KG1 (cell line): ENCODE data around the gene SELL.
A peak's percentile ranks its signal among the peaks of the same experiment; 100 is the strongest.
"Not testable (repeated sequence)": the region's sequence is repeated elsewhere in the genome, so short reads cannot be mapped to it uniquely, and the experiment has no call there.

Source experiments
- DNase-seq: peaks from one replicate; lab custom pipeline; 2025; lab: John Stamatoyannopoulos, UW

Gene SELL

DNA sequence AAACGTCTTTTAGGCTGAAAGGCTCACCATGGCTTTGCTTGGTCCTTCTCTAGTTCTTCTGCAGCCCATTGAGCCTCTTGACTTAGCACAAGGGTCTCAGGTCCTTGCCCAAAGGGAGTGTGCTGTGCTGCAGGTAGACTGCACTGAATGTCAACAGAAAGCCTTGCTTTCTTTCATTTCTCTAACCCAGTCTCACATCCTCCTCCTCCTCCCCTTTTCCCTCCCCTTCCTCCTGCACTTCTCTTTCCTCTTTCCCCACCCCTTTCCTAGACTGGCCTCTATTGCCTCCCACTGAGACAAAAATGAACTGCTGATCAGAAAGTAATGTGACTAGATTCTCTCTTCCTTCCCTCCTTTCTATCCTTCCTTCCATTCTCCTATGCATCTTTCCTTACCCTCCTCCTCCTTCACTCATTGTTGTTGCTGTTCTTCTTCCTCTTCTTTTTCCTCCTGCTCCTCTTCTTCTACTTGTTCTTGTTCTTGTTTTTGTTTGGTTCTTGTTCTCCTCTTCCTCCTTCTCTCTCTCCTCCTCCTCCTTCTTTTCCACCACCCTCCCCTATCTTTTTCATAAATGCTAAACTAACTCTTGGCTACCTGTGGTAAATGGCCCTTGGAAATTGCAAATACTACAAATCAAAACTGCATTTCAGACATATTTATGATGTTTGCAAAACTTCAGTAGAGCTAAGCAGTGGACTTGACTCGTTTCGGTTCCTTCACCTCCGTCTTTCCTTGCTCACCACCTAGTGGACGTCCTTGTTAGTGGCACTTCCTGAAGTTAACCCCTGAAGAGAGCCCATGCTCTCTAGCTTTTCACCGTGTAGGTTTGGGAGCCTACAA, at the start of gene SELL:
TSS of gene SELL (minus strand) at position 152 of the 840 bp plus-strand sequence. CDS start at position 30, 122 bp downstream.
- DNase-seq = peak; percentile 51

DNA sequence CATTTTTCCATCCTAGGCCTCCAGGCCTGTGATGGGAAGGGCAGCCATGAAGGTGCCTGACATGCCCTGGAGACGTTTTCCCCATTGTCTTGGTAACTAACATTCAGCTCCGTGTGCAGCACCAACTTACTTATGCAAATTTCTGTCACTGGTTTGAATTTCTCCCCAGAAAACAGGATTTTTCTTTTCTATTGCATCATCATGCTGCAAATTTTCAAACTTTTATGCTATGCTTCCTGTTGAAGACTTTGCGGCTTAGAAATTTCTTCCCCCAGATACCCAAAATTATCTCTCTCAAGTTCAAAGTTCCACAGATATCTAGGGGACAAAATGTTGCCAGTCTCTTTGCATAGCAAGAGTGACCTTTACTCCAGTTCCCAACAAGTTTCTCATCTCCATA, 47.6 kb upstream of the SELL start:
- DNase-seq = no peak

DNA sequence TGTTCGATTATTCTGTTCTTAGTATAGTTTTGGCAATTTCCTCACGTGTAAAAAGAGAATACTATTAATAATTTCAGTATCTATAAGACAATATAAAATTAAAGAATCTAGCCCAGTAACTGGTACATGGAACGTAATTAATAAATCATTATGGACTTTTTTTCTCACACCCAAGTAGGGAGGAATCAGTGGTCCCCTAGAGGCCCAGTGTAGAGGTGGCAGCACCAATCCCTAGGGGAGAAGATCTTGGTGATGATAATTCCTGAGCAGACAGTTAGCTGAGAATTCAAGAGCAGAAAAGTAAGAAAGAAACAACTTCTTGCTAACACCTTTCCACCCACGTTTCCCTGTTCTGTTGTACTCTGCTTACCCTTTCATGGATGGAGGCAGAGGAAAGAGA, 42.1 kb upstream of the SELL start:
- DNase-seq = no peak

DNA sequence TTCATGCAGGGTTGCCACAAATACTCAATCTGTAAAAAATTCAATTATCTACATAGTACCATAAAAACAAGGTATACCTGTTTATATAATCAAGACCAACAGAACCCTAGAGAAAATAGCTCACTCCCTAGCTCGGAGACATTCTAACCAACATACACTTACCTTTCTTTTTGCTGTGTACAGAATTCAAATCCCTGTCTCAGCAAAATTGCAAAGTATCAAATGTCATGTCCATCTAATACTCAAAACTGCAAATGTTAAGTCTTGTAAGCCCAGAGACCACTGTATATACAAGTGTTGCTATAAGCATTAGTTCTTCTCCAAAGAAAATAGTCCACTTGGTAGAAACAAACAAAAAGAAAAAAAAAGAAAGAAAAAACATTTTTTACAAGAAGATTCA, 38.6 kb upstream of the SELL start:
- no peak for DNase-seq

DNA sequence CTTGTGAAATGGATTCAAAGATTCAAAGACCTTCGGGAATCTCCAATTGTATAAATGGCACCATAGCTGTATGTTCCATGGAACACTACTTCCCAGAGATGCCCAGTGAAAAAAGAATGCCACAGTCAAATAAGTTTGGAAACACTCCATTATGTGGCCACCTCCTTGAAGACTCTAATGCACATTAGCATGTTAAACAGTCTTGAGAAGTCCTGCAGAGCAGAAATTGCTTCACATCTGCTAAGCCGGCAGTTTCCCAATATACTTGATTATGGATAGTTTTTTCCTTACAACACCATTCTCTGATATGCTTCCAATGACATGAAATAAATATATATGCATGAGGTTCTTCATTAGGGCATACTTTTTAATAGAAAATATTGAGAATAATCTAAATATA, 35.1 kb upstream of the SELL start:
- DNase-seq = no peak

DNA sequence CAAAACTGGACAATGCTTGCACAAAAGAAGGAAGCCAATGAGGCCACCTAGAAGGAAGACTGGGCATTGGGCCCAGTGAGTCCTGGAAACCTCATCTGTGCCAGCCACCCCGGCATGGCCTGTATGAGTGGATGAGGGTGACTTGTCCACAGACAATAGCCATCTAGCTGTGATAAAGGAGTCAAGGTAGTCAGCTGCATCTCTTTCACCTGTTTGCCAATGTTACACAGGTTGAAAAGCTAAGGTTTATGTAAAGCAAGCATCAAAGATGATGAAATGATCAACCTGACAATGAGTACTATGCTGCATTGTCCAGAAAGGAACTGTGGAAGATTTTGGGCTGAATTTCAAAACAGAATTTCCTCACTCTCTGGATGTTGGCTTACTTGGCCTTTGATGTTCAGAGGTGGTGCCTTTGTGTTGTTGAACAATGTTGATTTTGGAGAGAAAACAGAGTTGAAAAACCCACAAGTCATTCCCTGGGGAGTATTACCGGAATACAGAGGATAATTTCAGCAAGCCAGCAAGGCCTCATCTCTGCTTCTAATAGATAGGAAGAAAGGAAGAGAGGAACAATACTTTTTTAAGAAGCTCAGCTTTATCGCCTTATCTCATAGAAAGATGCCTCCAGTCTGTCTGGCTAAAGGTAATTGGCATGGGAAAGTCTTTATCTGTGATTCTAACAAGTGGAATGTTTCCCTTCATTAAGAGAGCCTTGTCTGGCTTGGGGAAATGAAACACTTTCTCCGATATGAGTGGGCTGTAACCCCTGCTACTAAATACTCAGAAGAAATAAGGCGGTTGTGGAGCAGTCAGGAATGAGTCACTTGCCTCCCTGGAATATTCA, 33.8 kb upstream of the SELL start:
- DNase-seq = no peak

DNA sequence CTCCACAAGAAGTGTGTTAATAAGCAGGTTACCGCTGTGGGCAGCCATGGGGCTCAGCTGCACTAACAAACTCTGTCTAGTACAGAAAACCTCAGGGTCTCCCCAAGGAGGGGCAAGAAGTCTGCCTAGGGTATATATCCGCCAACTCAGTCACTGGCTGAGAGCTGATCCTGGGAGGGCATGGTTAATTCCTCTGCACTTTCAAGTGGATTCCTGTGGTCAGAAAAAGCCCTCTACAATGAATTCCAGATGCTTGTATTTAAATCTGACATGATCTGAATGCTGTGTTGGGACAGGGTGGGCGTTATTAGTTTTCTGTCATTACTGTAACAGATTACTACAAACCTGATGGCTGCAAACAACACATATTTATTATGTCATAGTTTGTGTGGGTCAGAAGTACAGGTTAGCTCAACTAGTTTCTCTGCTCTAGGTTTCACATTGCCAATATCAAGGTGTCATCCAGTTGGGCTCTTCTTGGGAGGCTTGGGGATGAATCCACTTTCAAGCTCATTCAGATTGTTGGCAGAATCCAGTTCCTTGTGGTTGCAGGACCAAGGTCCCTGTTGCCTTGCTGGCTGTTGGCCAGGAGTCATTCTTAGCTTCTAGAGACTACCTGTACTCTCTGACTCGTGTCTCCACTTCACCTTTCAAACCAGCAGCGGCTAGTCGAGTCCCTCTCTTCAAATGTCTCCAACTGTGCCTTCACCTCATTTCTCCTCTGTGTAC, 30.4 kb upstream of the SELL start:
- DNase-seq = no peak

DNA sequence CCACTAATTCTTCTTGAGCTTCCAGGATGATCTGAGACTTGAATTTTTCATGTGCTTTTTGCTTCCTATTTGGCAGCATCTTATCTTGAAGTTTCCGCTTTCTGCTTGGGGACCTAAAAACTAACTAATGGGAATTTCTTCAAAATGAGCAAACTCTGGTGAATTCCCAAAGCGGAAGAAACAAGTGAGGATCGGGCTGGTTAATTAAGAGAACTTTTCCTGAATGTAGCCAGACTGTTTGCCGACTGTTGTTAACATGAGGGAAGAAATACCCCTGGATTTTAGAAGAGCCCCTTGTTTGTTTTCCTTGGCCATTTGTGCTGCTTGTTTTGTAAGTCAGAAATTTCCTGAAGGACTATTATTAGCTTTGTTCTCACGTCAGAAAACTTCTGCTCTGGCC, 28.6 kb upstream of the SELL start:
- no peak for DNase-seq

DNA sequence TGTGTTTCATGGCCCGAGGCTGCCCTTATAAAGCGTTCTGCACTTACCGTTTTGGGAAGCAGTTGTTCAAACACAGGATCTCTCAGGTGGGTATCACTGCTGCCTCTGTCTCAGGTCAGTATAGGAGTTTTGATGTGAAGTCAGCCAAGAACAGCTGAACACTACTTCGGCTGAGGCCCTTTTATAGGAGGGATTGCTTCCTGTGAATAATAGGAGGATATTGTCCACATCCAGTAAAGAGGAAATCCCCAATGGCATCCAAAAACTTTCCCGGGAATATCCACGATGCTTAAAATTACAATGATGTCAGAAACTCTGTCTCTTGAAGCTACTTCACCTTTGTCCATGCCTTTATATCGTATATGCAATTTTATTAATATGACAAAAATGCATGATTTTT, 22.5 kb upstream of the SELL start, which contains the start of gene SELE:
TSS of gene SELE (minus strand) at position 156 of the 400 bp plus-strand sequence. CDS start 467 bp downstream, outside the sequence.
- DNase-seq = no peak

DNA sequence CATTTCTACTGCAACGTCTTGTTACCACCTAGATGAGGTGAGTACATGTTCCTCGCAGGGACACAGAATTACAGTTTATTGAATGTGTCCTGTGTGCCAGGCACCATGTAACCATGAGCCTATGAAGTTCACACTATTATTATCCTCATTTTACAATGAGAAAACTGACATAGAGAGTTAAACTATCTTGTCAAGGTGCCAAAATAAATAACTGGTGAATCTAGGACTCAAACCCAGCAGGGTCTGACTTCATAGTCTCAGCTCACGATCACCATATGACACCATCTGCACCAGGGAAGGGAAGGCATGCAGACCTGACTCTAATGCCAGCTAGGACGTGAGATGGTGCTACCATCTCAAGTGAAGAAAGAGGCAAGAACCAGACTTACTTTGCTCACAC, 20.0 kb upstream of the SELL start:
- DNase-seq = no peak

DNA sequence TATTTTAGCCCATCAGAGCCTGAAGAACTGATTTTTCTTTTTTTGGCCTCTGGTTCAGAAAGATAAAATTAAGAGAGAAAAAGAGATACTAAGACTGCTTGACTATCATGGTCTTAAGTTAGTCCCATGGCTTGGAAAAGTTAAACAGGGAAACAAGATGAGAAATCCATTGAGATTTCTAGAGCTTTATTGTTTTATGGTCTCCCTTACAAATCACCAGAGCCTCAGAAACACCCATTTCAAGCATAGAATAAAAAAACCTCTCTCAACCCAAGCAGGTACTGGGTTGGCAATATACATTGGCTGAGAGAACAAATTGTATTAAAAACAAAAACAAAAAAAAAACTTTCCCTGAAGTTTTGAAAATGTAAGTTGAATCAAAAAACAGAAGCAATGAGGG, 18.6 kb upstream of the SELL start:
- DNase-seq = no peak

DNA sequence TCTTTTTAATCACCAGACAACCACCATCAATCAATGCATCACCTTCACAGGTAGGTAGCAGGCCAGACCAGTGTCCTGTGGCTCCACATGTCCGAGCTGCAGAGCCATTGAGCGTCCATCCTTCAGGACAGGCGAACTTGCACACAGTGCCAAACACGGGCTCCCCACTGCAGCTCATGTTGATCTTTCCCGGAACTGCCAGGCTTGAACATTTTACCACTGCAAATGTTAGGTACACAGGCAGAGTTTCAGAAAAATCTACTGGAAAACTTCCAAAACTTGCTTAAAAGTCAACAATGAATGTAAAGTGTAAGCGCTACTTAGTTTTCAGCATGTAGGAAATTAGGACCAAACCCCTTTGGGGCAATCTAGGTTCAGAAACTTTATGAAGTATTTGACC, 15.9 kb upstream of the SELL start:
- DNase-seq = no peak

DNA sequence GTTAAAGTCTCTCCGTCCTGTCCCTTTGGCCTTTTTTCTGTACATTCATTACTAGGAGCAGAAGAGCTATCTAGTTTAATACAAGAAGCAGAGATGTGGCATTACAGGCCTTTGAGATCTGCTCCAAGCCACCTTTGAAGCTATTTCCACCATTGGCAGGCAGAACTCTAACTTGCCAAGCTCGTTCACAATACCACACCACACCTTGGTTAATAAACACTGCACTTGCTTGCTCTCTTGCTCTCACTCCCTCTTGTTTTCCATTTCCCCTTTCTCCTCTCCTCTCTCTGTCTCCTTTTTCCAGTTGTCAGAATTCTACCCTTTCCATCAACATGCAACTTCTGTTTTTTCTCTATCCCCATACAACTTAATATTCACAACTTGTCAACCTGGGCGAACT, 15.4 kb upstream of the SELL start:
- DNase-seq = no peak

DNA sequence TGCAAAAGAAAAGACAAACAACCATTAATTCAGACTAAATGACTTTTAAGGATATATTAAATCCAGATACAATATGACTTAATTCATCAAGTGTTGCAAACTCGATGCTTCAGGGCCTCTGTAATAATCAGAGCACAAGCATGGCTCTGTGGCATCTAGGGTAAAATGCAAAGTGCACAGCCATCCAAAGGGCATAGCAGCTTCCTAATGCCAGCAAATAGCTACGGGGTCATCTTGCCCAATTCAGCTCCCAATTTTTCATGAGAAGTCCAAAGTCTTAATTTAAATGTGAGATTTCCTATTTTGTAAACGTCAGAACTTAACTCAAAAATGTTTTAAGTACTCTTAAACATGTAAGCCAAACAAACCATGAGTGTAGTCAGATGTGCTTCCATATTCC, 14.5 kb upstream of the SELL start:
- no peak for DNase-seq

DNA sequence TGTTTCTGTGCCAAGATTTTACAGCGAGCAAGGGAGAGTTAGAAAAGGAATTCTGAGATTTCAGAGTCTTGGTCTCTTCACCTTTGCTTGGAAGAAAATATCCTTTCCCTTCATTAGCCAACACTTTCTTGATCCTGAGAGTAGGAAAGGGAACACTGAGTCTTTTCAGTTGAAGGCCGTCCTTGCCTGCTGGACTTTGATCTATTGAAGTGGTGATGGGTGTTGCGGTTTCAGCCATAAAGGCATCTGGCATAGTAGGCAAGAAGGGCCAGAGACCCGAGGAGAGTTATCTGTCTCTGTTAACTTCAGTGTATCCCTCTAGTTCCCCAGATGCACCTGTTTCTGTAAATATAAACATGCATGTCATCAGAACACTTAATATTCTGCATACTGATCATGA, 12.7 kb upstream of the SELL start:
- no peak for DNase-seq

DNA sequence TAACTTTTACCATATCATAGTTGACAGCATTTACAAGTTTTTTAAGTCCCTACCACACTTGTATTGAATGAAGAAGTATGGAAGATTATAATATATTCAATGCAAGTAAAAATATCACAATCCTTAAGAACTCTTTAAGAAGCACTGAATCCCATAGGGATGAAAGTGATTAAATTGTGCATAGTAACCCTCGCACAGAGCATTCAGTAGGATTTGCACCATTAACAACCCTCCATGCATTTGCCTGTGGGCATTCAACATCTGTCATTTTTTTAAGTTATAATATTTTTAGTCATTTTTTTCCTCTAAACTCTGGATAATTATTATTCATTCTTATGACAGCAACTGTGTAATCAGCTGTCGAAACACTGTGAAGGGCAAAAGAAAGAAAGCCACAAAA, 12.3 kb upstream of the SELL start:
- DNase-seq = no peak

DNA sequence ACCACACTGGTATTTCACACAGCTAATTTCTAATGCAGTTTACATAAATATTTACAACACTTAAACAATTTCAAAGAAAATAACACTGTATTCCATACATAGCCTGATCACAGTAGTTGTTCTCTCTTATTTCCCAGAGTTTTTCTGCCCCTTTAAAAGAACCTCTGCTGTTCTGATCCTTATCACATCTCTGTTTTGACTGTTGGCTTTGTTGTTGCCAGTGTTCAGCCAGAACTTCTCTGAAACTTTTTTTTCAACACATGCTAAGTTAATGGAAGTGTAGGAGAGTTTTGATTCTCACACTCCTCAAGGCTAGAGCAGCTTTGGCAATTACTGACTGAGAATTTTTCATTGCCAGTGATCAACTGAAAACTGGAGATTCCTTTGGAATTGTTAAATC, 11.4 kb upstream of the SELL start:
- no peak for DNase-seq

DNA sequence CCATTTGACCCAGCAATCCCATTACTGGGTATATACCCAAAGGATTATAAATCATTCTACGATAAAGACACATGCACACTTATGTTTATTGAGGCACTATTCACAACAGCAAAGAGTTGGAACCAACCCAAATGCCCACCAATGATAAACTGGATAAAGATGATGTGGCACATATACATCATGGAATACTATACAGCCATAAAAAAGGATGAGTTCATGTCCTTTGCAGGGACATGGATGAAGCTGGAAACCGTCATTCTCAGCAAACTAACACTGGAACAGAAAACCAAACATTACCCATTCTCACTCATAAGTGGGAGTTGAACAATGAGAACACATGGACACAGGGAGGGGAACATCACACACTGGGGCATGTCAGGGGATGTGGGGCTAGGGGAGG, 3.7 kb upstream of the SELL start:
- DNase-seq = not testable (repeated sequence)

DNA sequence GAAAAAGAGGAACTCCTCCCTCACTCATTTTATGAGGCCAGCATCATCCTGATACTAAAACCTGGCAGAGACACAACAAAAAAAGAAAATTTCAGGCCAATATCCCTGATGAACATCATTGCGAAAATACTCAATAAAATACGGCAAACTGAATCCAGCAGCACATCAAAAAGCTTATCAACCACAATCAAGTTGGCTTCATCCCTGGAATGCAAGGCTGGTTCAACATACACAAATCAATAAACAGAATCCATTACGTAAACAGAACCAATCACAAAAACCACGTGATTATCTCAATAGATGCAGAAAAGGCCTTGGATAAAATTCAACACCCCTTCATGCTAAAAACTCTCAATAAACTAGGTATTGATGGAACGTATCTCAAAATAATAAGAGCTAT, 1.7 kb upstream of the SELL start:
- DNase-seq = not testable (repeated sequence)

DNA sequence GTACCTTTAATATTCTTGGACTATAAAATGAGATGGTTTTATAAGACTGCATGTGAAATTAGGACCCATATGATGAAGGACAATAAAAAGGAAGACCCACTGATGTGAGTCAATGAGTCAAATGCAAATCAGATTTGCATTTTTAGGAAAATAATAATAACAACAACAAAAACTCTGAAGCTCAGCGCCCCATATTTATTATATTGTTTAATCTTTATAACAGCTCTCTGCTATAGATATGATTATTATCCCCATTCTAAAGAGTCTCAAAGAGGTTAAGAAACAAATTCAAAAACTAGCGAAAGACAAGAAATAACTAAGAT, 850 bp upstream of the SELL start:
- DNase-seq = no peak

DNA sequence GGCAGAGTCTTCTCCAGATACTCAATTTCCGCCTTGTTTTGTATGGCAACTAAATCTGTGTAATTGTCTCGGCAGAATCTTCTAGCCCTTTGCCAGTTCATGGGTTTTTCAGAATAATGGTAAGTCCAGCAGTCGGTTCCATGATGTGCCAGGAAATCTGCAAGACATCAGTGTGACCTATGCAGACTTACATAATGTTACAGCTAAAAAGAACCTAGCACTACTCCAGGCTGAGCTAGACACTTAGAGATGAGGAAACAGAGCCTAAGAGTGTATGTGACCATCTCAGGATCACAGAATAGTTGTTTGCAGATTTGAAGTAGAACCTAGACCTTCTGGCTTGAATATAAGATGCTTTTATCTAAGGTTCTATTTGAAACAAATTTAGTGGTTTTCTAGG, 2.8 kb downstream of the SELL start:
- DNase-seq = no peak

DNA sequence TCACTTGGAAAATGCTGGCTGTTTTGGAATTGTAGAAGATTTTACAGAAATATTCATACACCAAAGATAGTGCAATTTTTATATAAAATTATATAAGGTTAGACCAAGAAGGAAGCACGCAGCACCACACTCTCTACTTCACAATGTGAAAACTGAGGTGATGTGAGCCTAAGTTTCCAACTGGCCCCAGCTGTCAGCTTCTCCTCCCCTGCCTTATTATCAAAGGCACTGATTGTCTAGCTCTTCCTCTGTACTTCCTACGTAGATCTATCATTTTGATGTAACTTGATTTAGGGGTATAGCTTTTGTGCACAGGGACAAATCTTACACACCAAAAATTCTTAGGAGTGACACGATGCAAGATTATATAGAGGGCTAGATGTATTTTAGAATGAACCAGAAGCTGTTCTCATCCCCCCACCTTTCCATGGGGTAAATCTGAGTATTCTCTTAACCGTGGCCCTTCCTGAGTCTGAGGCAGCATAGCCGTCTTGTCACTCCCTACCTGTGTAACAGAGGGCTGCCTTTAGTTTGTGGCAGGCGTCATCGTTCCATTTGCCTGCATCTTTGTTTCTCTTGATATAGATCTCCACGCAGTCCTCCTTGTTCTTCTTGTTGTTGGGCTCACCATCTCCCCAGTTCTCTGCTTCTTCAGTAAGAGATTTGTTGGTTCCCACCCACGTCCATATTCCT, 3.4 kb downstream of the SELL start:
- no peak for DNase-seq
